HEK293 (cell line): ENCODE data around the gene PROSER2.
A peak's percentile ranks its signal among the peaks of the same experiment; 100 is the strongest.

Source experiments
- CTCF ChIA-PET: fragments of 350-600 bp; formaldehyde crosslinking; extraction: SDS; loops from one replicate; lab custom pipeline; 2021; ENCODE audit warnings: antibody characterized with exemption; lab: Yijun Ruan, JAX
- POLR2A ChIA-PET: fragments of 300-600 bp; formaldehyde crosslinking; extraction: SDS; loops from one replicate; lab custom pipeline; 2020; ENCODE audit warnings: antibody characterized with exemption, inconsistent platforms; lab: Yijun Ruan, JAX
- H3K27ac ChIP-seq: fragments of 200-500 bp; sonication (Bioruptor generic); 2 replicates; pipeline ENCODE4 v1.5.1; 2014; ENCODE audit warnings: low read depth, low read length, control low read depth, inconsistent platforms; ENCODE audit errors: extremely low read depth
- H3K36me3 ChIP-seq, 2 experiments: fragments of 200-500 bp in 1 of 2; sonication (Bioruptor generic) in 1 of 2; 1 replicate in 1 of 2; 2 replicates in 1 of 2; pipeline ENCODE4 v1.5.1; 2014 to 2017; ENCODE audit warnings: inconsistent platforms in 2 of 2, low read length in 2 of 2; ENCODE audit not compliant: control insufficient read depth in 2 of 2, insufficient read depth in 1 of 2
- H3K4me1 ChIP-seq: fragments of 200-500 bp; sonication (Bioruptor generic); 2 replicates; pipeline ENCODE4 v1.5.1; 2014; ENCODE audit warnings: mild to moderate bottlenecking, low read length, inconsistent platforms; ENCODE audit not compliant: control insufficient read depth, insufficient read depth
- H3K4me3 ChIP-seq: 2 replicates; pipeline ENCODE4 v1.5.1; 2011; ENCODE audit warnings: low read depth, mild to moderate bottlenecking, control low read depth, low read length, moderate library complexity
- H3K9me3 ChIP-seq: fragments of 200-500 bp; sonication (Bioruptor generic); 2 replicates; pipeline ENCODE4 v1.5.1; 2014; ENCODE audit warnings: low read depth, low read length, inconsistent platforms; ENCODE audit not compliant: control insufficient read depth, insufficient read depth
- GLIS1 ChIP-seq: fragments of 450-650 bp; formaldehyde crosslinking; IDR thresholded peaks from 2 replicates; pipeline ENCODE4 v1.5.1; 2016; ENCODE audit warnings: missing biosample characterization, missing genetic modification characterization
- OSR2 ChIP-seq: fragments of 450-650 bp; formaldehyde crosslinking; IDR thresholded peaks from 2 replicates; pipeline ENCODE4 v1.5.1; 2016; ENCODE audit warnings: missing biosample characterization, missing genetic modification characterization
- ZFP37 ChIP-seq: fragments of 450-650 bp; formaldehyde crosslinking; IDR thresholded peaks from 2 replicates; pipeline ENCODE4 v1.5.1; 2016; ENCODE audit warnings: missing biosample characterization, missing genetic modification characterization
- ZIC2 ChIP-seq: fragments of 450-650 bp; formaldehyde crosslinking; IDR thresholded peaks from 2 replicates; pipeline ENCODE4 v1.5.1; 2016; ENCODE audit warnings: missing biosample characterization, missing genetic modification characterization
- ZNF600 ChIP-seq: fragments of 450-650 bp; formaldehyde crosslinking; IDR thresholded peaks from 2 replicates; pipeline ENCODE4 v1.5.1; 2016; ENCODE audit warnings: missing biosample characterization, missing genetic modification characterization
- TF ChIP-seq, protein P1 (sequence below): fragments of 450-650 bp; formaldehyde crosslinking; IDR thresholded peaks from 2 replicates; pipeline ENCODE4 v1.5.1; 2016; ENCODE audit warnings: missing biosample characterization, missing genetic modification characterization
- TF ChIP-seq, protein P2 (sequence below): fragments of 450-650 bp; formaldehyde crosslinking; IDR thresholded peaks from 2 replicates; pipeline ENCODE4 v1.5.1; 2016; ENCODE audit warnings: missing biosample characterization, missing genetic modification characterization, low read depth
- TF ChIP-seq, protein P3 (sequence below): fragments of 450-650 bp; formaldehyde crosslinking; IDR thresholded peaks from 2 replicates; pipeline ENCODE4 v1.5.1; 2016; ENCODE audit warnings: missing biosample characterization, missing genetic modification characterization
- TF ChIP-seq, protein P4 (sequence below): fragments of 450-650 bp; formaldehyde crosslinking; IDR thresholded peaks from 2 replicates; pipeline ENCODE4 v1.5.1; 2017; ENCODE audit warnings: missing biosample characterization, missing genetic modification characterization
- TF ChIP-seq, protein P5 (sequence below): fragments of 450-650 bp; formaldehyde crosslinking; IDR thresholded peaks from 2 replicates; pipeline ENCODE4 v1.5.1; 2016; ENCODE audit warnings: missing biosample characterization, missing genetic modification characterization

Gene PROSER2

DNA sequence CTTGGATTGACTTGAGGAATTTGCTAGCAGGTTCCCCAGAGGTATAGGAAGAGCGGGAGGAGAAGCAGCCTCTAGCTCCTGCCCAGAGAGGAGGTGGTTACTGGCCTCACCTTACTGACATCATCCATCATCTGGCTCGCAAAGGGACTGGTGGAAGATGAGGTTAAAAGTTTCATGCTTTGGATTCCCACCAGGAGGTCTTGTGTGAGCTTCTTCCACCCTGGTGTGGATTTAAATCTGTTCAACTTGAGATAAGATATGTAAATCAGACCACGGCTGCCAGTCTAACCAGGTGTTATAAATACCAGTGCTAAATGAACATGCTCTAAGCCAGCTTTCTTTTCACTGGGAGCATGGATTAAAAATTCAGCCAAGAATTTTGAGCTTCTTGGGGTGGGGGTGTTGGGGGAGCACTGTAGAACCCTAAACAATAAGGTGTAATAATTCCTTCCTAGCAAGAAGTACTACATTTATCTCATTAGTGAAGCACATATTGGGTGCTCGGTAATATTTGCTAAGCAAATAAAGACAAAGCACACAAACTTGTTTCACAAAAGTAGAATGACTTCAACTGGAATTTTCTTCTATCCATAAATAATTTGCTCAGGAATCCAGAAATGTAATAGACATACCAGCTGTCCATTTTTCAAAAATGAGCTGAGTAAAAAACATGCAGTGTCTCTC, 7.8 kb downstream of the PROSER2 start:
- no peaks in the 10 kb centered on the region for H3K9me3 ChIP-seq
- 0 out of 2 replicates have a peak overlapping the region, but pooled peaks have one; percentile 2 for H3K27ac ChIP-seq
- H3K4me1 ChIP-seq, result peaks cover 25% of the 10 kb centered on the region
- ChIA-PET CTCF (interaction anchor here (0.5 to 2.4 kb wide), 5 partner anchors 11 to 1406 kb away, joined by 3 to 12 read pairs (median 6); no protein-coding TSS in a partner anchor), POLR2A (no interaction called here)
- no peaks in the 10 kb centered on the region; a peak in 1 of 3 replicates for H3K36me3 ChIP-seq
- no peak overlapping the region for H3K4me3 ChIP-seq
- TF ChIP-seq GLIS1 (tag by site-specific recombination), result peak; percentile 69; the same call in 1 of the 2 replicates
- TF ChIP-seq, protein P1, sequence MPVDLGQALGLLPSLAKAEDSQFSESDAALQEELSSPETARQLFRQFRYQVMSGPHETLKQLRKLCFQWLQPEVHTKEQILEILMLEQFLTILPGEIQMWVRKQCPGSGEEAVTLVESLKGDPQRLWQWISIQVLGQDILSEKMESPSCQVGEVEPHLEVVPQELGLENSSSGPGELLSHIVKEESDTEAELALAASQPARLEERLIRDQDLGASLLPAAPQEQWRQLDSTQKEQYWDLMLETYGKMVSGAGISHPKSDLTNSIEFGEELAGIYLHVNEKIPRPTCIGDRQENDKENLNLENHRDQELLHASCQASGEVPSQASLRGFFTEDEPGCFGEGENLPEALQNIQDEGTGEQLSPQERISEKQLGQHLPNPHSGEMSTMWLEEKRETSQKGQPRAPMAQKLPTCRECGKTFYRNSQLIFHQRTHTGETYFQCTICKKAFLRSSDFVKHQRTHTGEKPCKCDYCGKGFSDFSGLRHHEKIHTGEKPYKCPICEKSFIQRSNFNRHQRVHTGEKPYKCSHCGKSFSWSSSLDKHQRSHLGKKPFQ, result peak; percentile 63; the same call in 1 of the 2 replicates
- TF ChIP-seq, protein P2, sequence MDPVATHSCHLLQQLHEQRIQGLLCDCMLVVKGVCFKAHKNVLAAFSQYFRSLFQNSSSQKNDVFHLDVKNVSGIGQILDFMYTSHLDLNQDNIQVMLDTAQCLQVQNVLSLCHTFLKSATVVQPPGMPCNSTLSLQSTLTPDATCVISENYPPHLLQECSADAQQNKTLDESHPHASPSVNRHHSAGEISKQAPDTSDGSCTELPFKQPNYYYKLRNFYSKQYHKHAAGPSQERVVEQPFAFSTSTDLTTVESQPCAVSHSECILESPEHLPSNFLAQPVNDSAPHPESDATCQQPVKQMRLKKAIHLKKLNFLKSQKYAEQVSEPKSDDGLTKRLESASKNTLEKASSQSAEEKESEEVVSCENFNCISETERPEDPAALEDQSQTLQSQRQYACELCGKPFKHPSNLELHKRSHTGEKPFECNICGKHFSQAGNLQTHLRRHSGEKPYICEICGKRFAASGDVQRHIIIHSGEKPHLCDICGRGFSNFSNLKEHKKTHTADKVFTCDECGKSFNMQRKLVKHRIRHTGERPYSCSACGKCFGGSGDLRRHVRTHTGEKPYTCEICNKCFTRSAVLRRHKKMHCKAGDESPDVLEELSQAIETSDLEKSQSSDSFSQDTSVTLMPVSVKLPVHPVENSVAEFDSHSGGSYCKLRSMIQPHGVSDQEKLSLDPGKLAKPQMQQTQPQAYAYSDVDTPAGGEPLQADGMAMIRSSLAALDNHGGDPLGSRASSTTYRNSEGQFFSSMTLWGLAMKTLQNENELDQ (tag by site-specific recombination), result no peak
- TF ChIP-seq ZNF600 (tag by site-specific recombination), result peak; percentile 73; the same call in 1 of the 2 replicates
- TF ChIP-seq, protein P3, sequence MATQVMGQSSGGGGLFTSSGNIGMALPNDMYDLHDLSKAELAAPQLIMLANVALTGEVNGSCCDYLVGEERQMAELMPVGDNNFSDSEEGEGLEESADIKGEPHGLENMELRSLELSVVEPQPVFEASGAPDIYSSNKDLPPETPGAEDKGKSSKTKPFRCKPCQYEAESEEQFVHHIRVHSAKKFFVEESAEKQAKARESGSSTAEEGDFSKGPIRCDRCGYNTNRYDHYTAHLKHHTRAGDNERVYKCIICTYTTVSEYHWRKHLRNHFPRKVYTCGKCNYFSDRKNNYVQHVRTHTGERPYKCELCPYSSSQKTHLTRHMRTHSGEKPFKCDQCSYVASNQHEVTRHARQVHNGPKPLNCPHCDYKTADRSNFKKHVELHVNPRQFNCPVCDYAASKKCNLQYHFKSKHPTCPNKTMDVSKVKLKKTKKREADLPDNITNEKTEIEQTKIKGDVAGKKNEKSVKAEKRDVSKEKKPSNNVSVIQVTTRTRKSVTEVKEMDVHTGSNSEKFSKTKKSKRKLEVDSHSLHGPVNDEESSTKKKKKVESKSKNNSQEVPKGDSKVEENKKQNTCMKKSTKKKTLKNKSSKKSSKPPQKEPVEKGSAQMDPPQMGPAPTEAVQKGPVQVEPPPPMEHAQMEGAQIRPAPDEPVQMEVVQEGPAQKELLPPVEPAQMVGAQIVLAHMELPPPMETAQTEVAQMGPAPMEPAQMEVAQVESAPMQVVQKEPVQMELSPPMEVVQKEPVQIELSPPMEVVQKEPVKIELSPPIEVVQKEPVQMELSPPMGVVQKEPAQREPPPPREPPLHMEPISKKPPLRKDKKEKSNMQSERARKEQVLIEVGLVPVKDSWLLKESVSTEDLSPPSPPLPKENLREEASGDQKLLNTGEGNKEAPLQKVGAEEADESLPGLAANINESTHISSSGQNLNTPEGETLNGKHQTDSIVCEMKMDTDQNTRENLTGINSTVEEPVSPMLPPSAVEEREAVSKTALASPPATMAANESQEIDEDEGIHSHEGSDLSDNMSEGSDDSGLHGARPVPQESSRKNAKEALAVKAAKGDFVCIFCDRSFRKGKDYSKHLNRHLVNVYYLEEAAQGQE (tag by site-specific recombination), result no peak
- peak; percentile 37; the same call in 1 of the 2 replicates for TF ChIP-seq ZIC2 (tag by site-specific recombination)
- 0 out of 2 replicates have a peak, but pooled peaks have one; percentile 43 for TF ChIP-seq OSR2 (tag by site-specific recombination)
- TF ChIP-seq, protein P4, sequence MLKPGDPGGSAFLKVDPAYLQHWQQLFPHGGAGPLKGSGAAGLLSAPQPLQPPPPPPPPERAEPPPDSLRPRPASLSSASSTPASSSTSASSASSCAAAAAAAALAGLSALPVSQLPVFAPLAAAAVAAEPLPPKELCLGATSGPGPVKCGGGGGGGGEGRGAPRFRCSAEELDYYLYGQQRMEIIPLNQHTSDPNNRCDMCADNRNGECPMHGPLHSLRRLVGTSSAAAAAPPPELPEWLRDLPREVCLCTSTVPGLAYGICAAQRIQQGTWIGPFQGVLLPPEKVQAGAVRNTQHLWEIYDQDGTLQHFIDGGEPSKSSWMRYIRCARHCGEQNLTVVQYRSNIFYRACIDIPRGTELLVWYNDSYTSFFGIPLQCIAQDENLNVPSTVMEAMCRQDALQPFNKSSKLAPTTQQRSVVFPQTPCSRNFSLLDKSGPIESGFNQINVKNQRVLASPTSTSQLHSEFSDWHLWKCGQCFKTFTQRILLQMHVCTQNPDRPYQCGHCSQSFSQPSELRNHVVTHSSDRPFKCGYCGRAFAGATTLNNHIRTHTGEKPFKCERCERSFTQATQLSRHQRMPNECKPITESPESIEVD (tag by site-specific recombination), result peak; percentile 40; the same call in 1 of the 2 replicates
- no peak for TF ChIP-seq ZFP37 (tag by site-specific recombination)
- TF ChIP-seq, protein P5, sequence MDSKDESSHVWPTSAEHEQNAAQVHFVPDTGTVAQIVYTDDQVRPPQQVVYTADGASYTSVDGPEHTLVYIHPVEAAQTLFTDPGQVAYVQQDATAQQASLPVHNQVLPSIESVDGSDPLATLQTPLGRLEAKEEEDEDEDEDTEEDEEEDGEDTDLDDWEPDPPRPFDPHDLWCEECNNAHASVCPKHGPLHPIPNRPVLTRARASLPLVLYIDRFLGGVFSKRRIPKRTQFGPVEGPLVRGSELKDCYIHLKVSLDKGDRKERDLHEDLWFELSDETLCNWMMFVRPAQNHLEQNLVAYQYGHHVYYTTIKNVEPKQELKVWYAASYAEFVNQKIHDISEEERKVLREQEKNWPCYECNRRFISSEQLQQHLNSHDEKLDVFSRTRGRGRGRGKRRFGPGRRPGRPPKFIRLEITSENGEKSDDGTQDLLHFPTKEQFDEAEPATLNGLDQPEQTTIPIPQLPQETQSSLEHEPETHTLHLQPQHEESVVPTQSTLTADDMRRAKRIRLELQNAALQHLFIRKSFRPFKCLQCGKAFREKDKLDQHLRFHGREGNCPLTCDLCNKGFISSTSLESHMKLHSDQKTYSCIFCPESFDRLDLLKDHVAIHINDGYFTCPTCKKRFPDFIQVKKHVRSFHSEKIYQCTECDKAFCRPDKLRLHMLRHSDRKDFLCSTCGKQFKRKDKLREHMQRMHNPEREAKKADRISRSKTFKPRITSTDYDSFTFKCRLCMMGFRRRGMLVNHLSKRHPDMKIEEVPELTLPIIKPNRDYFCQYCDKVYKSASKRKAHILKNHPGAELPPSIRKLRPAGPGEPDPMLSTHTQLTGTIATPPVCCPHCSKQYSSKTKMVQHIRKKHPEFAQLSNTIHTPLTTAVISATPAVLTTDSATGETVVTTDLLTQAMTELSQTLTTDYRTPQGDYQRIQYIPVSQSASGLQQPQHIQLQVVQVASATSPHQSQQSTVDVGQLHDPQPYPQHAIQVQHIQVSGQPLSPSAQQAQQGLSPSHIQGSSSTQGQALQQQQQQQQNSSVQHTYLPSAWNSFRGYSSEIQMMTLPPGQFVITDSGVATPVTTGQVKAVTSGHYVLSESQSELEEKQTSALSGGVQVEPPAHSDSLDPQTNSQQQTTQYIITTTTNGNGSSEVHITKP (tag by site-specific recombination), result peak; percentile 46; the same call in 1 of the 2 replicates
